C4-2B (cell line): ENCODE data around the gene ATAD3C.

Experiments
- ZFX ChIP-seq: fragments of 450-650 bp; IDR thresholded peaks from 2 replicates; pipeline ENCODE4 v1.6.1; 2017
- TF ChIP-seq, protein P1 (sequence below): fragments of 450-650 bp; conservative IDR thresholded peaks from 2 replicates; pipeline ENCODE4 v1.5.1; 2017; ENCODE audit warnings: mild to moderate bottlenecking

- TF ChIP-seq, protein P1, sequence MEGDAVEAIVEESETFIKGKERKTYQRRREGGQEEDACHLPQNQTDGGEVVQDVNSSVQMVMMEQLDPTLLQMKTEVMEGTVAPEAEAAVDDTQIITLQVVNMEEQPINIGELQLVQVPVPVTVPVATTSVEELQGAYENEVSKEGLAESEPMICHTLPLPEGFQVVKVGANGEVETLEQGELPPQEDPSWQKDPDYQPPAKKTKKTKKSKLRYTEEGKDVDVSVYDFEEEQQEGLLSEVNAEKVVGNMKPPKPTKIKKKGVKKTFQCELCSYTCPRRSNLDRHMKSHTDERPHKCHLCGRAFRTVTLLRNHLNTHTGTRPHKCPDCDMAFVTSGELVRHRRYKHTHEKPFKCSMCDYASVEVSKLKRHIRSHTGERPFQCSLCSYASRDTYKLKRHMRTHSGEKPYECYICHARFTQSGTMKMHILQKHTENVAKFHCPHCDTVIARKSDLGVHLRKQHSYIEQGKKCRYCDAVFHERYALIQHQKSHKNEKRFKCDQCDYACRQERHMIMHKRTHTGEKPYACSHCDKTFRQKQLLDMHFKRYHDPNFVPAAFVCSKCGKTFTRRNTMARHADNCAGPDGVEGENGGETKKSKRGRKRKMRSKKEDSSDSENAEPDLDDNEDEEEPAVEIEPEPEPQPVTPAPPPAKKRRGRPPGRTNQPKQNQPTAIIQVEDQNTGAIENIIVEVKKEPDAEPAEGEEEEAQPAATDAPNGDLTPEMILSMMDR = no peak
- TF ChIP-seq ZFX = peak; percentile 68; the same call in 1 of the 2 replicates
Observed at GRCh38 chr1:1418464-1419362, 30.8 kb upstream of the ATAD3C start.
